HG03442 (cell line): ENCODE results near the gene PKM.

ENCODE experiments used
- ATAC-seq: cut with Tn5 transposase; IDR thresholded peaks from one replicate; pipeline ENCODE4 v1.9.1; 2021; ENCODE audit warnings: mild to moderate bottlenecking, moderate library complexity; ENCODE audit not compliant: unreplicated experiment

Gene PKM

DNA sequence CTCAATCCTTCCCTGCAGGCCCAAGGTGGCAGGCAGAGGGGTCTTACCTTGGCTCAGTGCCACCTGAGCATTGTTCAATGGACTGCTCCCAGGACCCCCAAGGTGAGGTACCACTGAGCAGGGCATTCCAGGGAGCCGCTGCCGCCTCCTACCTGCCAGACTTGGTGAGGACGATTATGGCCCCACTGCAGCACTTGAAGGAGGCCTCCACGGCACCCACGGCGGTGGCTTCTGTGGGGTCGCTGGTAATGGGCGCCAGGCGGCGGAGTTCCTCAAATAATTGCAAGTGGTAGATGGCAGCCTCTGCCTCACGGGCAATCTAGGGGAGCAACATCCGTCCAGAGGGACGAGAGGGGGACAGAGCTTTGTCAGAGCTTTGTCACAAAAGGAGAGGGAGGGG lies 28.7 kb downstream of the PKM start:
- ATAC-seq: no peak

DNA sequence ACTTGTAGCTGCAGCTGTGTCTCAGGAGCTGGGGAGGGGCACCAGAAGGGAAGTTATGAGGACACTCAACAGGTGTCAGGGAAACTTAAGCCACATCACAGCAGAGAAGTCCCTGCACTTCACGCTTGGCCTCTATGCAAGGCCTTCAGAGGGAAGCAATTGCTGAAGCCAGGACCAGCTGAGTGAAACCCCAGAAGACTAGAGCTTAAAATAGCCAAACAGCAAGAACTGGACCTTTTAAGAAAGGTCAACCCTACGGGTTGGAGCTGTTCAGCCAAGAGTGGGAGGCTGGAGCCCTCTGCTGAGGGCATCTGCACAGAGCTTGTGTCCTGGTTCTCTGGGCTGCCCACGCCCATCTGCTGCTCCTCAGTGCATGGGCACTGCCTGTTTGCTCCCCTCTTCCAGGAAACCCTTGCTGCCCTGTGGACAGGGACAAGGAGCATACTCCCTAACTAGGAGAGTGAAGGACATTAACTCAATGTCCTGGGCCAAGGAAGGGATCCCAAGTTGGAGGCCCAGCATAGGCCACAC lies 29.5 kb downstream of the PKM start:
- ATAC-seq: no peak

GRCh38 chr15:72200395-72201237 lies 30.4 kb downstream of the PKM start:
- ATAC-seq: no peak

GRCh38 chr15:72199721-72200212 lies 31.2 kb downstream of the PKM start:
- no peak for ATAC-seq

DNA sequence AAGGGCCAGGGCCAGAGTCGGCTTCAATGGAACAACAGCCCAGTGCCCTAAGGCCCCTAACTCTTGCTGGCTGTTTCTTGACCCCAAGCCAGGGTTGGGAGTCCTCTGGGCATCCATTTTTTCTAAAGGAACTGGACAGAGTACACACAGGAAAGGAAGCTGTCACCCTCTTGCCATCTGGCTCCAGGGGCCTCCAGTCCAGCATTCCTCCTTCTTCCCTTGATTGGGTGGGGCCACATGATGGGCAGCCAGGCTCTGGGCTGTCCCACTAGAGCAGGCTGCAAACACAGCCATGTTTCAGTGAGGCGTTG lies 31.8 kb downstream of the PKM start:
- no peak for ATAC-seq

DNA sequence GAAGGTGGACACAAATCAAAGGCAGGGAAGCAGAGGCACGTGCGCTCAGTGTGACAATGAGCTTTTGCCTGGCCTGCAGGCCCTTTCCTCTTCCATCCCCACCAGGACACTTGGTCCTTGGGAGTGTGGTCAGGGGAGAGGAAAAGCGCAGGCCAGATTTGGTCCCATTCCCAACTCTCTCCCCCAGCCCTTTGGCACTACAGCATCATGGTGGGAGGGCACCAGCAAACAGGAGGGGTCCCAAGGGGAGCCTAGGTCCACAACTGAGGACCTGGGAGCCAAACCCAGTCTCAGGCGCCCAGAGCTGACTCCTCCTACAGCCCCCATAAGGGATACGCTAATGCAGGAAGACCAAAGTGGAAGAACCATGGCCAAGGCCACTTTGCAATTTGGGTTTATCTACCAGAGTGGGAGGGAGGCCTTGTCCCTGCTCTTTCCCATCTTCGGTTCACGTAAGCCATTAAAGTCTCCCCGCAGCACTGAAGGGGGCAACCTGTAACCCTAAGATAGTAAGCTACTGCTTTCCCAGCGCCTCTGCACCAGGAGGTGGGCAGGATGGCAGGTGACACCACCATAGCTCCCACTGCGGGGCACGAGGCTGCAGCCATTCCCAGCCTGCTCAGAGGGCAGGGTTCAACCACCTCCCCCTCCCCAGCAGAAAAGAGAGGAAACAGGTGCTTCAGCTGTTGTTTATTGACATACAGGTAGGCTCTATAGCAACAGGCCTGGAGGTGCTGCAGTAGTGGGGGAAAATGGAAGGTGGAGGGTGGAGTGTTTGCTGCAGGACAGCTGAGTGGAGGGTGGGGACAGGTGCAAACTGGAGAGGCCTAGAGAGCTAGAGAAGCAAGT lies 32.4 kb downstream of the PKM start:
- ATAC-seq: no peak

GRCh38 chr15:72197460-72198355 lies 33.3 kb downstream of the PKM start, which contains the start of gene GRAMD2A:
Gene GRAMD2A, minus strand, starts transcription at chr15:72197787.
- ATAC-seq: no peak

- no peak for ATAC-seq
Measured at GRCh38 chr15:72197041-72197459, 33.9 kb downstream of the PKM start.

GRCh38 chr15:72196409-72197040 lies 34.5 kb downstream of the PKM start:
- ATAC-seq: no peak

DNA sequence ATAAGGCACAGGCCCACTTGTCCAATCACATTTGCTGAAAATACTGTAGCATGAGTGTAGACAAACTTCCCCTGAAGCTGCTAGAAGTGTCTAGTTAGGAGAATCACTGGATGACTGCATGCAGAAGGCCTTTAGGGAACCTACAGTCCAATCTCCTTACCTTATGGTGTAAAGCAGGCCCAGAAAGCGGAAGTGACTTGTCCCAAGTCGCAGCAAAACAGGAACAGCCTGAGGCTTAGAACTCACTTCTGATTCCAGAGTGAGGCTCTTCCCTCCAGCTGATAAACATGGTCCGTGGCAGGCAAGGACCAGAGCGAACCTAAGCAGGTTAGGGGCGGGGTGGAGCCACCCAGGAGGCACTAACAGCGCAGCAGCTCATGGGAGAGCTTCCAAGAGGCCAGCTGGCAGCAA lies 35.9 kb downstream of the PKM start:
- ATAC-seq: no peak

- ATAC-seq: no peak
Measured at GRCh38 chr15:72193836-72194396, 37.1 kb downstream of the PKM start.

GRCh38 chr15:72192416-72192815 lies 38.6 kb downstream of the PKM start:
- ATAC-seq: no peak

- no peak for ATAC-seq
Measured at GRCh38 chr15:72189250-72189902, 41.6 kb downstream of the PKM start.

DNA sequence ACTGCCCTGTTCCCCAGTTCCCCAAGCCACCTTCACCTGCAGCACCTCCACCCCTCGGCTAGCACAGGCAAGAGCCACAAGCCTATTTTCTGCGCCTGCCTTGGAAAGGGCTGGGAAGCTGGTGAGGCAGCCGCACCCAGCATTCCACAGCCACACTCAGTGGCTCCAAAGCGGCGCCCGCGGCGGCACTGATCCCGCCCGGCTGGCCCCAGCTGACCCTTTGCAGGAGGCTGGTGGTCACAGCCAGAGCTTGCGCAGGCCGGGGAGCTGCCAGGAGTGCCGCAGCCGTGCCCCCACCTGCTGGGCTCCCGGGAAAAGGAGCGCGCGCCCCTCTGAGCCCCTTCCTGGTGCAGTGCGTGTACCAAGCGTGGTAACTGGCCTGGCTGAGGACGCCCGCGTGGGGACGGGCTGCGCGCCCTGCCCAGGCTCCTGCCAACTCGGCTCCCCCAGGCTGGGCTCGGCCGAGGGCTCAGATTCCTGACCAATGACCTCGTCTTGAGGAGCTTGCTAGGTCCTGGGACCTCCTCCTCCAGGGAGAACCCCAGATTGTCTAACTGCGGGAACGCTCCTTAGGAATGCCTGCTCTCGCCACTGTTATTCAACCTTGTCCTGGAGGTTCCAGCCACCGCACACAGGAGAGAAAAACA lies 46.7 kb downstream of the PKM start:
- no peak for ATAC-seq

- no peak for ATAC-seq
Measured at GRCh38 chr15:72183781-72184164, 47.2 kb downstream of the PKM start.

DNA sequence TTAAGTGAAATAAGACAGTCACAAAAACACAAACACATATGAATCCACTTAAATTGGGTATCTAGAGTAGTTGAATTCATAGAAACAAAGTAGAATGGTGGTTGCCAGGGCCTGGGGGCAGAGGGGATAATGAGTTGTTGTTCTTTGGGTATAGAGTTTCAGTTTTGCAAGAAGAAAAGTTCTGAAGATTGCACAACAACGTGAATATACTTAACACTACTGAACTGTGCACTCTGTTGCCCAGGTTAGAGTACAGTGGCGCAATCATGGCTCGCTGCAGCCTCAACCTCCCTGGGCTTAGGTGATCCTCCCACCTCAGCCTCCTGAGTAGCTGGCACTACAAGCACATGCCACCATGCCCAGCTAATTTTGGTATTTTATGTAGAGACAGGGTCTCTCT lies 48.3 kb downstream of the PKM start:
- ATAC-seq: no peak

DNA sequence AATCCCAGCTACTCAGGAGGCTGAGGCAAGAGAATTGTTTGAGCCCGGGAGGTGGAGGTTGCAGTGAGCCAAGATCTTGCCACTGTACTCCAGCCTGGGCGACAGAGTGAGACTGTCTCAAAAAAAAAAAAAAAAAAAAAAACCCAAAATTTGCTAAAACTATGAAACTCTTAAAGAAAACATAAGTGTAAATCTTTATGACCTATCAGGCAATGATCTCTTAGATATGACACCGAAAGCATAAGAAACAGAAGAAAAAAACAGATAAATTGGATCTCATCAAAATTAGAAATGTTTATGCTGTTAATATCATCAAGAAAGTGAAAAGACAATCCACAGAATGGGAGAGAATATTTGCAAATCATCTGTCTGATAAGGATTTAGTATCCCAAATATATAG lies 48.7 kb downstream of the PKM start:
- no peak for ATAC-seq

- no peak for ATAC-seq
Measured at GRCh38 chr15:72180761-72181324, 50.1 kb downstream of the PKM start.
